GM19035 (cell line): ENCODE measurements around the gene RAE1.
A peak's percentile ranks its signal among the peaks of the same experiment; 100 is the strongest.

Experiments
- ATAC-seq: cut with Tn5 transposase; IDR thresholded peaks from one replicate; pipeline ENCODE4 v1.9.1; 2021; ENCODE audit not compliant: unreplicated experiment

RAE1 gene

DNA sequence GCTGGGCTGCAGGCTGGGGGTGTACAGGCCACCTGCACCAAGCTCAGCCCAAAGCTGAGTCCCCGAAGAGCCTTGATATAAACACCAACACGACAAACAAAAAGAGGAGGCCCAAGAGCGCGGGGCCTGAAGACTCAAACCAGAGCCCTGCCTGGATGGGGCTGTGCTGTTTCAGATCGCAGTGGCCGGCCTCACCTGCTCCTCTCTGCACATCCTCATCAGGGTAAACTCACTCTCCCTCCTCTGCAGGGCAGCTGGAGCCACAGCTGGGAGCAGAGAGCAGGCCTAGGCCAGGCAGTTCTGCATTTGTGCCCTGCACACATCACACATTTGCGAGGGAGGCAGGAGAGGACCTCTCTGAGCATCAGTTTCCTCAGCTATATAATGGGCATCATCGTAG lies 36.4 kb downstream of the RAE1 start:
- ATAC-seq = no peak

DNA sequence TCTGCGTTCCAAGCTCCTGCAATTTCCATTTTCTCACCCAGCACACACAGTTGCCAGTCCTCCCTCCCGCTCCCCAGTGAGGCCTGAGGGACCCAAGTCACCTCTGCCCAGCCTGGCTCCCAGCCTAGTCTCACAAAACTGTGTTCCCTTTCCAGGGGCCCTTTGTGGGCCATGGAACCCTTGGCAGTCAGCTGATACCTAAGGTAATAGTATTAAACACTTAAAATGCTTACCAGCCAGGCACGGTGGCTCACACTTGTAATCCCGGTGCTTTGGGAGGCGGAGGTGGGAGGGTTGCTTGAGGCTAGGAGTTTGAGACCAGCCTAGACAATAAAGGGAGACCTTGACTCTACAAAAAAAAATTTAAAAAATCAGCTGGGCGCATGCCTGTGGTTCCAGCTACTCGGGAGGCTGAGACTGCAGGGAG lies 36.9 kb downstream of the RAE1 start:
- ATAC-seq = no peak

DNA sequence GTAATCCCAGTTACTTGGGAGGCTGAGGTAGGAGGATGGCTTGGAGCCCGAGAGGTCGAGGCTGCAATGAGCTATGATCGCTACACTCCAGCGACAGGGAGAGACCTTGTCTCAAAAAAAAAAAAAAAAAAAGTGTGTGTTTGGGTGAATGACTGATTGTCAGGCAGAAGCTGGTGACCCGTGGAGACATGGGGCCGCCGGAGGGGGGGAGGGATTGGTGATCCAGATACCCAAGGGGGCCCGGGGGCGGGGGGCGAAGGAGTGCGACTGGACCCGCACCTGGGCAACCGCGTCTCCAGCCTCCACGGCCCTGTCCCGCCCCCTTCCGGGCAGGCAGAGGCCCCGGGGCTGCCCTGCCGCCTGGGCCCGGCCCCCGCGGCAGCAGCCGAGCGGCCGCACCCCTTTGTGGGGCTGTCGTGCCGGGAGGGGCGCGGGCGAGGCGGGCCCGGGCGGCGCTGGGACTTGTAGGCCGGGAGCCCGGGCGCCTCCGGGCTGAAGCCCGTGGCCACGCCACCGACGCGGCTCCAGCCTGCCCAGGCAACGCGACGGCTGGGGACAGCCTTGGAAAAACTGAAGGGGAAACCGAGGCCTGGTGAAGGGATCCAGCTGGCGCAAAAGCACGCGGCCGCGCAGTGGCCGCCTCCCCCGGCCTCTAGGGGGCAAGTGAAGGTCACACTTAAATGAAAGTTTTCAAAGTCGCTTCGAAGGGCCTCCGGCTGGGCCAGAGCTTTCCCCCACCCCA lies 38.1 kb downstream of the RAE1 start:
- ATAC-seq = peak; percentile 24

DNA sequence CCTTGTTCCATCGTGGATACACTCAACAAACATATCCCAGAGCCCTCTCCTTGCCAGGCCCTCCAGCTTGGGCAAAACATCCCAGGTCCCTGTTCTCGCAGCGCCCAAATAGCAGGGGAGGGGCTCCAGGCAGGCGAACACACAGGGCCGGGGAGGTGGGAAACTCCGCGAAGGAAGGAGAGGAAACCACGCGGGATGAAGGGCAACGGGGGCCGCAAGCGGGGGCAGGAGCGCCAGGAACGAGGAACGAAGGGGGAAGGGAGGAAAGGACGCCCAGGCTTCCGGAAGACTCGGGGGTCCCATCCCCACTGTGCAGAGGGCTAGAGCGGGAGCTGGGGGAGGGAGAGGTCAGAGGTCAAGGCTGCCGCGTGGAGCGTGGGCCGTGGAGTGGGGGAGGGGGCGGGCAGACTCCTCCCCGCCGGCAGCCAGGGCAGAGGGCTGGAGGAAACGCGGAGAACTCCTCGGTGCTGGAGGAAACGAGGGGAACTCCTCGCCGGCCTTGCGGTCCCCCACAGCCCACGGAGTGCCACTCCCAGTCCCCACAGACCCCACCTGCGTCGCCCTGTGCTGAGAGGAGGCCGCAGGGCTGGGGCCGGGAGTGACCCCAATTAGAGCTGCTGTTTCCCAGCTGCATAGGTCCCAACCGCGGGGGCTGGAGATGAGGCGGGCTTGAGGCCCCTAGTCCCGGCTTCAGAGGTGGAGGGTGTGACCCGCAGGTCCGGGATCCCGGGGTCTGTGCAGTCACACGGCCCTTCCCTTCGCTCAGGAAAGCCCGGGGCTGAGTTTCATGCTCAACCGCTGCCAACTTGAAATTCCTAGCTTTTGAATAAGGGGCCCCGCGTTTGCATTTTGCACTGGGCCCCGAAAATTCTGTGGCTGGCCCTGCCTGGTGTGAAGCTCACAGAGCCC lies 38.9 kb downstream of the RAE1 start:
- peak; percentile 10 for ATAC-seq

DNA sequence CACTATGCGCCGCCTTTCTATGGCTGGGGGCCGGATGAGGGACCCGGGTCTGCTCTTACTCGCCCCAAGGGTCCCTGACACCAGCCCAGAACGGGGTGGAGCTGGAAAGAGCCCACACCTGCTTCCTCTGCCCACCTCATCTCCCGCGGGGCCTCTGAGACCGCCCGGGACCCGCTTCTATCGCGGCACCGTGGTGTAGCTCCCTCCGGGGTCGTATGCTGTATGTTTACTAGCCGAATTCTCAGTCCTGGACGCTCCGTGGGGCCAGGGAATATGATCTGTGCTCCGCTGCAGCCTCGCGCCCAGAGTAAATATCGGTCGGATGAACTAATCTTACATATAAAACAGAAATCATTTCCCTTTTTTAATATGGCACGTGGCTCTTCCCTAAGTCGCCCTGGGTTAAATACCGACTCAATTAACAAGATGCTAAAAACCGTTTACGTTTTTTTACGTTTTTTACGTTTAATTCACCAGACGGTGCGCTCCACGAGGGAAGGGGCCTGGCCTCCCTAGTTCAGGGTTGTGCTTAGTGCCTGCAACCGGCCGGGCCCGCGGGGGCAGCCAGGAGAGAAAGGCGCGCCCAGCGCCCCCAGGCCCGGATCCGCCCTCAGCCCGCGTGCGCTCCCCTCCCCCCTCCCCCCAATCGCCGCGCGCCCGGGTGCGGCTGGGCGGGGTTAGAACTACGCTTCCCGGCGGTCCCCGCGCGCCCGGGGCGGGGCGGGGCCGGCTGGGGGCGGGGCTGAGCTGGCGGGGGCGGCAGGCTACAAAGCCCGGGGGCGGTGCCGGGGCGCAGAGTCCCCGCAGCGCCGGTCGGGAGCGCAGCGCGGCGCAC lies 39.8 kb downstream of the RAE1 start, which contains the start of gene RBM38:
Gene RBM38 (plus strand): TSS at position 793 of the 835 bp plus-strand sequence. CDS start 186 bp downstream, outside the sequence.
- ATAC-seq = peak; percentile 51

DNA sequence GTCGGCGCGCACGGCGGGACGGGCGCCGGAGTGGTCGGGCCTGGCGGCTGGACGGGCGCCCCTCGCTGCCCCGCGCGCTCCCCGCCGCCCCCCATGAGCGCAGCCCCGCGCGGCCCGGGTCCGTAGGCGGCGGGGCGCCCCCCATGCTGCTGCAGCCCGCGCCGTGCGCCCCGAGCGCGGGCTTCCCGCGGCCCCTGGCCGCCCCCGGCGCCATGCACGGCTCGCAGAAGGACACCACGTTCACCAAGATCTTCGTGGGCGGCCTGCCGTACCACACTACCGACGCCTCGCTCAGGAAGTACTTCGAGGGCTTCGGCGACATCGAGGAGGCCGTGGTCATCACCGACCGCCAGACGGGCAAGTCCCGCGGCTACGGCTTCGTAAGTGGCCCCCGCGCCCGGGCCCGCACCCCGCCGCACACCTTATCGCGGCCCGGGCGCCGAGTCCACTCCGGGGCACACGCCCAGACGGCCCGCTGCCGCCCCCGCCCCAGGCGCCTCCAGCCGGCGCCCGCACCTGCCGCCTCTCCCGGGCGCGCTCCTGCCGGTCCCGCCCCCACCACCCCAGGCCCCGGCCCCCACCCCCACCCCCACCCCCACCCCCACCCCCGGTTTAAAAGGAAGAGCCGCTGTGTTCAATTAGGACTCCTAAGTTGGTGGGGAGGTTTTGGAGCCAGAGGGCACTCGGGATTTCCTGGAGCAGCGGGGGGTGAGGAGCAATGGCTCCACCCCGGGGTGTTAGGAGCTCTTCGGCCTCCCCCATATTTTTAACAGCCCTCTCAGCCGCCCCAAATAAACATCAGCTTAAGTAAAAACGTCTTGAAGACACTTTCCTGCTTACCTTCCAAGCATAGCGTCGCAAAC lies 40.6 kb downstream of the RAE1 start:
- peak; percentile 4 for ATAC-seq

DNA sequence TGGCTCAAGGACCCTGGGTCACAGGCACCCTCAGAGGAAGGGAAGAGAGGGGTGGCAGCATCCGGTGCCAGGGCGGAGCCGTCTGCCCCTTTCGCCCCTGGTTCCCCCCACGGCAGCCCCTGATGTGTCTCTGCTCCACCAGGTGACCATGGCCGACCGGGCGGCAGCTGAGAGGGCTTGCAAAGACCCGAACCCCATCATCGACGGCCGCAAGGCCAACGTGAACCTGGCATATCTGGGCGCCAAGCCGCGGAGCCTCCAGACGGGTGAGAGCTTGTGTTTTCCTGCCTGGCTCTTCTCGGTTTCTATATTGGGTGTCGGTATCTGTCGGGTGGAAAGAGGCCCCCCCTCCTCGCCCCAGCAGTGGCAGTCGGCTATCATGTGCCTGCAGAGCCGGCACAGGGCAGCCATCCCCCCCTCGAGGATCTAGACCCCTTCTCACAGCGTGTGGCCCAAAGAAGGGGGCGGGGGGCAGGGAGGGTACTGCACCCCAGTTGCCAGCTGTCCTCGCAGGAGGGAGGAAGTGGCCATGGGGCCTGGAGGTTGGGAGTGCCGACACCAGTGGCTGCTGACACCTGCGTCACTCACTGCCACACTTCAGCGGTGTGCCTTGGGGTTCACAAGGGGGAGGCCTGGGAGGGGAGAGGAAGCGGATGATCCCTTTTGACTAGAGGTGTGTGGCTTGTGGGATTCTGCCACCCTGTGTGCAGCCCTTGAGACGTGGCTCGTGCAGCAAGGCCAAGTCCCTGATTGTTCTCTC lies 41.6 kb downstream of the RAE1 start:
- ATAC-seq = no peak

DNA sequence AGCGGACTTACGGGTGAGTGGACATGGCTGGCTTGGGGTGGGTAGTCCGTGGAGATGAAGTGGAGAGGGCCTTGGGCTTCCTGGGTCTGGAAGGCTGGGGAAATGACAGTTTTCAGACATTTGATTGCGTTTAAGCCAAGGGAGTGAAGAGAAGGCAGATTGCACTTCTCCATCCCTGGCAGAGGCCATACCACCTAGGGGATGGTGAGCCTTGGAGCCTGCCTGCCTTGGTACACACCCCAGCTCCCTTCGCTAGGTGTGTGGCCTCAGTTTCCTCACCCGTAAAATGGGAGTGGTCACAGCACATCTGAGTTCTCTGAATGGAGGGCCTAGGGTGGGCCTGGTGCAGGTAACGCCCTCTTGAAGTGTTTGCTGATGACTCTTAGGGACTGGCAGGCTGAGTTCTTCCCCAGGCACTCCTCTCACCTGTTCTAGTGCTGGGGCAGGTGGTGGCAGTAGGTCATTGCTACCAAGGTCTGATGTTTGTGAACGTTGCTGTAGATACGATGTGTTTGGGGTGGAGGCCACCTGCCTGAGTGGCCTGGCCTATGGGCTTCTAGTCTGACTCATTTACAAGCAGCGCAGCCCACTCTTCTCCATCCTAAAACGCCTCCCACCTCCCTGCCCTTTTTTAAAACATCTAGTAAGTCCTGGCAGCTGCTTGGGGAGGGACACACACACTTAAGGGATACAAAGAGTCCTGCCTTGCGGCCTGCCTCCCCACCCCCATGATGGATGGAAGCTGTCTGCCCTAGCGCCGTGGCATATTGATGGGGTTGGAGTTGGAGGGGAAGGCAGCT lies 42.5 kb downstream of the RAE1 start:
- ATAC-seq = no peak

DNA sequence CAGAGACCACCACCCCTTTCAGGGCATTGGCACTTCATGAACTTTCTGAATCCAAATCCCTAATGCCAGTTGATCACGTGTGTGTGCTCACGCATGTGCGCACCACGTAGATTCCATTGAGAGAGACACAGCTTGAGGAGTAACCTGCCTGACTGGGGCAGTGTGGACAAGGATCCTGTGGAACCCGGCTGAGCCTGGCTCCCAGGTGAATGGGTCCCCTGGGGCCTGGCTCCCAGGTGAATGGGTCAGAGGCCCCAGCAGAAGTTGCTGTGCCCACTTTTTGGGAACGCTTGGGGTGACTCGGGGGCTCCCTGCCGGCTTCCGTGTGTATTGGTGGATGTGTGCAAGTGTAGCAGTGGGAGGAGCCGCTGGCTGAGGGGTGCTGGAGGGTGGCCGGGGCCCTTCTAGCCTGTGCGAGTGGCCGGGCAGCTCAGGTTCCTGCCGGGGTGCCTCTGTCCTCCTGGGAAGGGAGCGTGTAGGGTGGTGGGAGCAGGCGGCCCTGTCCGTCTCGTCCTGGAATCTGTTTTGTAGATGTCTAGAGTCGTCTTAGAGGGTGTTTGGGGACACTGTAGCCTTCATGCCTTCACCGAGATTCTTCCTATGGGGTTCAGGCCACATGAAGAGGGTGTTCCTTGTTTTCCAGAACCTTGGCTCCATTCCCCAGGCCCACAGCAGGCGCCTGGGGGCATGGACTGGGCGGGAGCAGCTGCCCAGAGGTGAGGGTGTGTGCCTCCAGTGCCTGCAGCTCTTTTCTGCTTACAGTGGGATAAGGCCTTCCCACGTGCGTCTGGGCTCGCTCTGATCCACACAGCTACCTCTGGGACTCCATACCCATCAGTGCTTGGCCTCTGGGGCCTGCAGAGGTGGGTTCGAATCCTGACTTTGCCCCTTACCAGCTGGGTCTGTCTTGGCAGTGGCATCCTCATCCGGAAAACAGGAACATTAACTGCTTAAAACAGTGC lies 43.3 kb downstream of the RAE1 start:
- ATAC-seq = no peak

DNA sequence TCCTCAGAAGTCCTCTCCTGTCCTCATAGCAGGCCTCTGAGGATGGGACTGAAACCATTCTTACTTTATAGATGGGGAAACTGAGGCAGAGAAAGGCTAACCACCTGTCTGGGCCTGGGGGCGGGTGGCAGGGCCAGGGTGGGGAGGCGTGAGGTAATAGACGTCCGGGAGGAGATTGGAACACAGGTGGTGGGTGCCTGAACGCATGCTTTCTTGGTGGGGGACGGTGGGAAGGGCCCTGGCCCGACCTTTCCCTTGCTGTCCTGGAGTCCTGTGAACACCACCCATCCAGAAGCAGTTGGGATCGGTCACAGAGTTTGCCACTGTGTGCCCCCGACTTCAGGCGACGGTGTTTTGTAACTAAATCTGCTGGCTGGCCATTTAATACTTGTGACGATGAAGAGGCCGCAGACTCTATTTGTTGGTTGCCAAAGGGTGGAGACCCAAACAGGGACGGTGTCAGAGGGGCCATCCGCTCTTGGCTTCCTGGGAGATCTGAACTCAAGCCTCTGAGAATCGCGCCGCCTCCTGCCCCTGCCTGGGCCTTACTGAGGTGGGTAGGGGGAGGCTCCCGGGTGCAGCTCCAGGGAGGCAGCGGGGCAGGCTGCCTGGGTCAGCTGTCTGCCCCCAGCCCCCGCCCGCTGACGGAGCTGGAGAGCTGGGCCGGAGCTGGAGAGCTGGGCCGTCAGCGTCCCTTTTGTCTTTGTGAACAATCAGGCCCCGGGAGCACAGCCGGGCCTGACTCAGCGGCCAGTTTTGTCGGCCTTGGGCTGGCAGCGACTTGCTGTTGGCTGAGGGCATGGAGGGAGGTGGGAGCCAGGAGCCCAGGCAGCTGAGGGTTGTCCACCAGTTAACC lies 44.3 kb downstream of the RAE1 start:
- no peak for ATAC-seq

DNA sequence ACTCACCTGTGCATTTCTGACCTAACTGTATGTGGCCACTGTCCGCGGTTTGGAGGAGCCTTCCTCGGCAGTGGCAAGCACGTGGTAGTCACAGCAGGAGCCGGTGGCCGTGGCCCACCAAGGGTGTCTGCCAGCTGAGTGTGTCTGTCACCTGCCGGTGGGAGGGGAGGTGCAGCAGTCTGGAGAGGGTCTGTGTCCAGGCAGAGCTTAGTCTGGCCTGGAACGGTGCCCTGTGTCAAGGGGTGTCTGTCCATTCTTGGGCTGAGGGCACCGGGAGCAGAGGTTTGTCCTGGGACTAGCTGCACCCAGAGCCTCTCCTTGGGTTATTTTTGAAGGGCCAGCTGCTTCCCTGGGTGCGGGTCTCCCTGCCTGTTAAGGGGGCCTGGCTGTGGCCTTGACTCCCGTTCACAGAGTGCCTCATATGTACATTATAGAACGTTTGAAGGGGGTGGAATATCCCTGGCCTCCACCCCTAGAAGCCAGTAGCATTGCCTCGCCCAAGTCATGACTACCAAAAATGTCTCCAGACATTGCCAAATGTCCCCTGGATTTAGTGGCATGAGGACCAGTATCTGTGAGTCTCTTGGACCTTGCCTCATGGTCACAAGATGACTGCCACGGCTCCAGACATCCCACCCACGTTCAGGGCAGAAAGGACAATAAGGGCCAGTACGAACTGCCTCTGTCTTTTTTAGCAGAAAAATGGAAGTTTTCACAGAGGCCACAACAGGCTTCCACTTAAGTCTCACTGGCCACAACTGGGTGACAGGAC lies 45.3 kb downstream of the RAE1 start:
- ATAC-seq = no peak

DNA sequence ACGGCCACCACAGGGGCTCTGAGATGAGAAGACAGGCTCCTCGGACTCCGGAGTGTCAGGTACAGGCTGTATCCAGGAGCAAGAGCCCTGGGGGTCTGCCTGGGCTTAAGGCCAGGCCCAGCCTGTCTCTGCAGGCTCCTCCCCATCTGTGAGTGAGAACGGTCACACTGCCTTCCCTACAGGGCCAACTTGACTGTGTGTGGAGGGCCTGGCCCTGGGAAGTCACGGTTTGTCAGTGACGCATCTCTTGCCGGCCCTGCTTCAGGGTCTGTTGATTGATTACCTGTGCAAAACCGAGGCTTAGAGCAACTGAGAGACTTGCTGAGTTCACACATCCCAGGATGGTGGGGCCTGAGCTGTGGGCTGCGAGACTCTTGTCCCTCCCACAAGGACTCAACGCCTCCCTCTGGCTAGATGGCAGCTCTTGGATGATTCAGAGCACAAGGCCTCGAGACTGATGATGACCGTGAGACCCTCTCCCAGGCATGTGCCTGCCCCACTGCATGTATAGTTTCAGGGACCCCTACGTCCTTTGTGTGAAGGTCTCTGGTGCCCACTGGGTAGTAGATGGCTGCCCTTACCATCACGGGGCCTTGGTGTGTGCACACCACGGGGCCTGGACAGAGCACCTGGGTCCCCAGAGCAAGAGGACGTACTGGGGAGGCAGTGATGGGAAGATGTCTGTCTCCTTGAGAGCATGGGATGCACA lies 46.1 kb downstream of the RAE1 start:
- ATAC-seq = no peak

DNA sequence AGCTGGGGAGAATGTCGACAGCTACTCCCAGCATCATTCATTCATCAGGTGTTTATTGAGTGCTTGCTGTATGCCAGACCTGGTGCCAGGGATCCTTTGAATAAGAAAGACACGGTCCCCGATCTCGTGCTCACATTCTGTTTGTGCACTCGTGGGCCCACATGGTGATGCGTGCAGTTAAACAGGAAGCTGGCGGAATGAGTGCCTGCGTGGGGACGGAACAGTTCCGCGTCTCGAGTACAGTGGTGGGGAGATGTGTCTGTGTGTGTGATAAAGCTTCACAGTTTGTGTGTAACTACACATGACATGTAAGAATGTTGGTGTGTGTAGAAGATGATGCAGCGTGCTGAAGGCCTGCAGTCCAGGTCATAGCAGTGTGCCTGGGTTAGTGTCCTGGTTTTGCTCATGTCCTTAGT lies 46.6 kb downstream of the RAE1 start:
- peak; percentile 0 for ATAC-seq

DNA sequence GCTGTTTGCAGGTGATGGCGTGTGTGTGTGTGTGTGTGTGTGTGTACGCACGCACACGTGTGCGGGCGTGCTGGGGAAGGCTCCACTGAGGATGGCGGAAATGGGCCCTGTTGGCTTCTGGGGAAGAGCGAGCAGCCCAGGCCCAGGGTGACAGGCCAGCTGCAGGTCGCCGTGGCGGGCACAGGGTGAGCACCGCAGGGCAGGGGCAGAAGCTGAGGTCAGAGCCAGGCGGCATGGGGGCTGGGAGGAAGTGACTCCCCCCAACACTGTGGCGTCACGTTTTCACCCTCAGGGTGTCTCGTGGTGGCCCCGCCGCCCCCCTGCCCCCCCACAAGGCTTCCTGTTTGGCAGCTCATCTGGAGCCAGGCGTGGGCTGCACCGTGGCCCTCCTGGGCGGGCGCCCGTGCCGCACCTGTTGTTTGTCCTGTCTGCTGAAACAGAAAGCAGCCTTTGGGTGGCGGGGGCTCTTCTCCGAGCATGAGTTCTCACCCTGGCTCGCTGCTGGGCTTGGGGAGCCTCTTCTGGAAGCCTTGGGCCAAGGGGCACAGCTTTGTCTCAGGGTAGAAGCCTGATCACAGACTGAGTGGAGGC lies 47.3 kb downstream of the RAE1 start:
- peak; percentile 59 for ATAC-seq
